HG02884 (cell line): ENCODE results near the gene FHOD3.
"Not testable (repeated sequence)": the region's sequence is repeated elsewhere in the genome, so short reads cannot be mapped to it uniquely, and the experiment has no call there.

Experiments used
- ATAC-seq: cut with Tn5 transposase; IDR thresholded peaks from one replicate; pipeline ENCODE4 v1.9.1; 2021; ENCODE audit warnings: mild to moderate bottlenecking, moderate library complexity; ENCODE audit not compliant: unreplicated experiment

Gene FHOD3

GRCh38 chr18:36441426-36442240 lies 144.1 kb downstream of the FHOD3 start:
- no peak for ATAC-seq

GRCh38 chr18:36442717-36443116 lies 145.2 kb downstream of the FHOD3 start:
- no peak for ATAC-seq

- no peak for ATAC-seq
These were observed 148.5 kb downstream of the FHOD3 start for GRCh38 chr18:36446059-36446458.

- no peak for ATAC-seq
These were observed 151.1 kb downstream of the FHOD3 start for GRCh38 chr18:36448384-36449290.

GRCh38 chr18:36449451-36449850 lies 151.9 kb downstream of the FHOD3 start:
- no peak for ATAC-seq

- no peak for ATAC-seq
These were observed 152.8 kb downstream of the FHOD3 start for GRCh38 chr18:36450264-36450663.

- ATAC-seq: no peak
These were observed 154.1 kb downstream of the FHOD3 start for GRCh38 chr18:36451454-36452251.

GRCh38 chr18:36454245-36454644 lies 156.7 kb downstream of the FHOD3 start:
- ATAC-seq: no peak

GRCh38 chr18:36454848-36455458 lies 157.4 kb downstream of the FHOD3 start:
- ATAC-seq: no peak

- ATAC-seq: no peak
These were observed 158.4 kb downstream of the FHOD3 start for GRCh38 chr18:36455931-36456330.

- no peak for ATAC-seq
These were observed 159.1 kb downstream of the FHOD3 start for GRCh38 chr18:36456622-36457021.

GRCh38 chr18:36457683-36458082 lies 160.2 kb downstream of the FHOD3 start:
- no peak for ATAC-seq

GRCh38 chr18:36458306-36458705 lies 160.8 kb downstream of the FHOD3 start:
- no peak for ATAC-seq

GRCh38 chr18:36459203-36459602 lies 161.7 kb downstream of the FHOD3 start:
- ATAC-seq: no peak

- no peak for ATAC-seq
These were observed 162.3 kb downstream of the FHOD3 start for GRCh38 chr18:36459786-36460185.

GRCh38 chr18:36460324-36460850 lies 162.9 kb downstream of the FHOD3 start:
- no peak for ATAC-seq

- ATAC-seq: no peak
These were observed 163.3 kb downstream of the FHOD3 start for GRCh38 chr18:36460854-36461253.

- no peak for ATAC-seq
These were observed 164.1 kb downstream of the FHOD3 start for GRCh38 chr18:36461551-36461987.

GRCh38 chr18:36463516-36463915 lies 166.0 kb downstream of the FHOD3 start:
- ATAC-seq: not testable (repeated sequence)

- no peak for ATAC-seq
These were observed 166.7 kb downstream of the FHOD3 start for GRCh38 chr18:36464126-36464651.
